ENCODE data around the gene TENT5C.

The TENT5C gene

GRCh38 chr1:117594261-117594990, 11.4 kb upstream of the TENT5C start:
- DNase-seq = no peak

GRCh38 chr1:117596023-117596720, 9.7 kb upstream of the TENT5C start:
- no peak for DNase-seq

- no peak for DNase-seq
Observed at GRCh38 chr1:117598489-117598888, 7.4 kb upstream of the TENT5C start.

GRCh38 chr1:117599286-117600221, 6.3 kb upstream of the TENT5C start:
- peak in 2 of 3 experiments; percentile 73 to 92 for DNase-seq

GRCh38 chr1:117600325-117600943, 5.4 kb upstream of the TENT5C start:
- peak in 1 of 3 experiments; percentile 27 for DNase-seq

- no peak for DNase-seq
Observed at GRCh38 chr1:117600966-117601365, 4.9 kb upstream of the TENT5C start.

GRCh38 chr1:117602862-117603261, 3.0 kb upstream of the TENT5C start:
- no peak for DNase-seq

- no peak for DNase-seq
Observed at GRCh38 chr1:117605164-117605773, 579 bp upstream of the TENT5C start.

GRCh38 chr1:117606649-117607430, 992 bp downstream of the TENT5C start:
- DNase-seq = peak; percentile 50 to 64 (median 53)

- peak in 1 of 3 experiments; percentile 25 for DNase-seq
Observed at GRCh38 chr1:117607471-117607870, 1.6 kb downstream of the TENT5C start.

GRCh38 chr1:117608115-117608615, 2.3 kb downstream of the TENT5C start:
- no peak for DNase-seq

GRCh38 chr1:117608758-117609157, 2.9 kb downstream of the TENT5C start:
- DNase-seq = no peak

- no peak for DNase-seq
Observed at GRCh38 chr1:117609471-117609911, 3.6 kb downstream of the TENT5C start.

- no peak for DNase-seq
Observed at GRCh38 chr1:117610036-117610435, 4.2 kb downstream of the TENT5C start.

- DNase-seq = no peak
Observed at GRCh38 chr1:117611121-117611601, 5.3 kb downstream of the TENT5C start.

- DNase-seq = no peak
Observed at GRCh38 chr1:117611894-117612483, 6.1 kb downstream of the TENT5C start.

- no peak for DNase-seq
Observed at GRCh38 chr1:117612517-117613248, 6.8 kb downstream of the TENT5C start.

GRCh38 chr1:117613249-117613968, 7.6 kb downstream of the TENT5C start:
- no peak for DNase-seq
